K562 (cell line): ENCODE results near the gene QARS1. TPM values are rescaled to one million over a fixed set of nuclear protein-coding genes. Genes with fewer than 3 reads are reported as not detected.

Experiments used
- AFF1 ChIP-seq, 2 experiments: fragments of 450-650 bp; IDR thresholded peaks; 2 replicates each; pipeline ENCODE4 v1.6.1; 2018; ENCODE audit warnings: mild to moderate bottlenecking in 2 of 2, low read depth in 1 of 2; ENCODE audit not compliant: partially characterized antibody in 2 of 2
- CBFA2T3 ChIP-seq: fragments of 450-650 bp; IDR thresholded peaks from 2 replicates; pipeline ENCODE4 v1.6.1; 2017
- DDX20 ChIP-seq: fragments of 450-650 bp; IDR thresholded peaks from 2 replicates; pipeline ENCODE4 v1.6.1; 2016; ENCODE audit warnings: missing genetic modification characterization, low read depth, mild to moderate bottlenecking, missing compliant biosample characterization, moderate library complexity
- FOSL1 ChIP-seq: fragments of 200-800 bp; sonication (Bioruptor generic); conservative IDR thresholded peaks from 2 replicates; pipeline ENCODE4 v1.6.1; 2016; ENCODE audit warnings: missing genetic modification characterization, missing compliant biosample characterization
- IRF1 ChIP-seq: sonication (generic); formaldehyde crosslinking; IDR thresholded peaks from 2 replicates; pipeline ENCODE4 v1.8.0; 2022; ENCODE audit warnings: missing genetic modification reagents, mild to moderate bottlenecking, borderline replicate concordance
- MAX ChIP-seq: sonication (generic); formaldehyde crosslinking; IDR thresholded peaks from 2 replicates; pipeline ENCODE4 v1.9.0; 2022; ENCODE audit warnings: mild to moderate bottlenecking, missing genetic modification reagents
- MTF1 ChIP-seq: fragments of 250-450 bp; sonication (Bioruptor Pico); IDR thresholded peaks from 2 replicates; pipeline ENCODE4 v1.9.0; 2021; ENCODE audit warnings: moderate library complexity, mild to moderate bottlenecking, inconsistent platforms, borderline replicate concordance
- PCBP2 ChIP-seq: fragments of 200-400 bp; formaldehyde crosslinking; IDR thresholded peaks from 2 replicates; pipeline ENCODE4 v1.6.1; 2018; ENCODE audit warnings: low read length, low read depth, mild to moderate bottlenecking, moderate library complexity; ENCODE audit not compliant: poor library complexity, severe bottlenecking
- PHF8 ChIP-seq: fragments of 200-600 bp; sonication (generic); IDR thresholded peaks from 2 replicates; pipeline ENCODE4 v1.6.1; 2012; ENCODE audit warnings: mixed run types, mild to moderate bottlenecking, inconsistent platforms, low read length, moderate library complexity, borderline replicate concordance
- SIN3A ChIP-seq, 2 experiments: fragments of 150-350 bp in 1 of 2; IDR thresholded peaks; 2 replicates each; pipeline ENCODE4 v1.6.1; 2011 to 2016; ENCODE audit warnings: borderline replicate concordance in 2 of 2, low read depth in 2 of 2, low read length in 2 of 2, mild to moderate bottlenecking in 2 of 2, moderate library complexity in 2 of 2; ENCODE audit not compliant: control insufficient read depth in 1 of 2
- SMAD3 ChIP-seq: fragments of 450-650 bp; formaldehyde crosslinking; conservative IDR thresholded peaks from 2 replicates; pipeline ENCODE4 v1.4.0; 2020; ENCODE audit warnings: mild to moderate bottlenecking
- TCFL5 ChIP-seq: fragments of 250-450 bp; sonication (Bioruptor Pico); conservative IDR thresholded peaks from 2 replicates; pipeline ENCODE4 v1.6.1; 2021; ENCODE audit warnings: mild to moderate bottlenecking, moderate library complexity, matching md5 sums
- U2AF2 ChIP-seq: fragments of 200-400 bp; formaldehyde crosslinking; optimal IDR thresholded peaks from 2 replicates; pipeline ENCODE3; 2017; ENCODE audit warnings: low read depth, mild to moderate bottlenecking, low read length
- XRCC5 ChIP-seq: fragments of 200-400 bp; formaldehyde crosslinking; IDR thresholded peaks from 2 replicates; pipeline ENCODE4 v1.6.1; 2017; ENCODE audit warnings: low read depth, mild to moderate bottlenecking, low read length
- ZFP36 ChIP-seq: fragments of 150-350 bp; IDR thresholded peaks from 2 replicates; pipeline ENCODE4 v1.6.1; 2018; ENCODE audit warnings: low read length, low read depth; ENCODE audit not compliant: partially characterized antibody
- ZNF121 ChIP-seq: sonication (generic); formaldehyde crosslinking; conservative IDR thresholded peaks from 2 replicates; pipeline ENCODE4 v1.8.0; 2022; ENCODE audit warnings: missing genetic modification reagents
- ZNF165 ChIP-seq: fragments of 250-450 bp; sonication (Bioruptor Pico); IDR thresholded peaks from 2 replicates; pipeline ENCODE4 v1.4.0; 2020; ENCODE audit warnings: borderline replicate concordance
- ZNF175 ChIP-seq: fragments of 200-800 bp; sonication (Bioruptor generic); IDR thresholded peaks from 2 replicates; pipeline ENCODE4 v1.6.1; 2016; ENCODE audit warnings: low read depth, mild to moderate bottlenecking, missing genetic modification characterization, missing compliant biosample characterization
- ZNF644 ChIP-seq: fragments of 200-800 bp; sonication (Bioruptor generic); IDR thresholded peaks from 2 replicates; pipeline ENCODE4 v1.6.1; 2016; ENCODE audit warnings: low read depth, missing genetic modification characterization, missing compliant biosample characterization
- ZSCAN29 ChIP-seq: fragments of 450-650 bp; IDR thresholded peaks from 2 replicates; pipeline ENCODE4 v1.6.1; 2017
- polyA plus RNA-seq, 8 experiments: library from polyadenylated mRNA; depleted of rRNA in 4 of 8; stranded (reverse) in 5 of 8; unstranded in 3 of 8; fragments of >200 nt; fragmentation: Nextera tagmentation in 2 of 8; fragmentation: Illumina TruSeq in 1 of 8; extraction: Ambion mirVana in 2 of 8; extraction: Trizol in 1 of 8; gene quantifications; 2 replicates each; pipeline versions ENCODE4 v1.2.1 to v1.2.3, GENCODE V29; 2011 to 2014; ENCODE audit warnings: inconsistent platforms in 1 of 8, missing spikeins in 1 of 8
- total RNA-seq, 7 experiments: library from RNA; depleted of rRNA in 6 of 7; stranded (reverse); fragments of >200 nt in 6 of 7; fragmentation: Illumina TruSeq in 2 of 7; extraction: Trizol in 2 of 7; gene quantifications; 2 replicates each; pipeline versions ENCODE4 v1.2.1 to v1.2.3, GENCODE V29; 2011 to 2021; ENCODE audit warnings: low replicate concordance in 1 of 7
- TF ChIP-seq, protein P1 (sequence below): IDR thresholded peaks from 2 replicates; pipeline ENCODE4 v1.6.1; 2012; ENCODE audit warnings: low read depth, low read length, improper control_type of control experiment, borderline replicate concordance

The QARS1 gene
- total and polyA plus RNA-seq, 9 of the 15 experiments (the other 6 are each of a cell fraction or from before 2014, with no cell fraction given): 148 to 310 (median 273) TPM

- TF ChIP-seq FOSL1 (tag): no peak
- no peak for TF ChIP-seq ZNF165 (CRISPR knock-in tag)
- no peak for TF ChIP-seq PCBP2
- TF ChIP-seq U2AF2: no peak
- no peak for TF ChIP-seq DDX20
- TF ChIP-seq PHF8: peak; percentile 56; the same call in 1 of the 2 replicates
- no peak for TF ChIP-seq TCFL5 (CRISPR knock-in tag)
- no peak for TF ChIP-seq ZNF121 (CRISPR knock-in tag)
- 0 out of 2 replicates have a peak, but pooled peaks have one; percentile 25 for TF ChIP-seq ZNF175 (CRISPR knock-in tag)
- no peak for TF ChIP-seq ZSCAN29
- no peak for TF ChIP-seq SMAD3
- no peak for TF ChIP-seq IRF1 (CRISPR knock-in tag)
- TF ChIP-seq MTF1: no peak
- TF ChIP-seq, protein P1, sequence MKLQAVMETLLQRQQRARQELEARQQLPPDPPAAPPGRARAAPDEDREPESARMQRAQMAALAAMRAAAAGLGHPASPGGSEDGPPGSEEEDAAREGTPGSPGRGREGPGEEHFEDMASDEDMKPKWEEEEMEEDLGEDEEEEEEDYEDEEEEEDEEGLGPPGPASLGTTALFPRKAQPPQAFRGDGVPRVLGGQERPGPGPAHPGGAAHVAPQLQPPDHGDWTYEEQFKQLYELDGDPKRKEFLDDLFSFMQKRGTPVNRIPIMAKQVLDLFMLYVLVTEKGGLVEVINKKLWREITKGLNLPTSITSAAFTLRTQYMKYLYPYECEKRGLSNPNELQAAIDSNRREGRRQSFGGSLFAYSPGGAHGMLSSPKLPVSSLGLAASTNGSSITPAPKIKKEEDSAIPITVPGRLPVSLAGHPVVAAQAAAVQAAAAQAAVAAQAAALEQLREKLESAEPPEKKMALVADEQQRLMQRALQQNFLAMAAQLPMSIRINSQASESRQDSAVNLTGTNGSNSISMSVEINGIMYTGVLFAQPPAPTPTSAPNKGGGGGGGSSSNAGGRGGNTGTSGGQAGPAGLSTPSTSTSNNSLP: no peak
- no peak for TF ChIP-seq ZFP36
- TF ChIP-seq MAX (CRISPR knock-in tag): peak; percentile 30; the same call in 1 of the 2 replicates
- no peak for TF ChIP-seq CBFA2T3
- no peak for TF ChIP-seq XRCC5
- TF ChIP-seq SIN3A (IDR thresholded peaks at IDR 0.05; ENCODE audit: borderline replicate concordance in 2 of 2, control insufficient read depth in 1 of 2, low read depth in 2 of 2, low read length in 2 of 2): no peak
- no peak for TF ChIP-seq AFF1 (IDR thresholded peaks at IDR 0.05; ENCODE audit: low read depth in 1 of 2, partially characterized antibody in 2 of 2)
- TF ChIP-seq ZNF644: no peak
Measured at GRCh38 chr3:49132437-49133225, 28.1 kb upstream of the QARS1 start, which contains the start of gene LAMB2 (continued).
